ENCODE data around the gene IRAK1. TPM values are rescaled to one million over a fixed set of nuclear protein-coding genes. Genes with fewer than 3 reads are reported as not detected.

IRAK1 gene
- polyA plus RNA-seq, 1 donor from 2014 or later: 6.8 TPM

GRCh38 chrX:153974003-153974725 is 45.5 kb downstream of the IRAK1 start:
- TF ChIP-seq SMC3 (conservative IDR thresholded peaks at IDR 0.05; ENCODE audit: poor library complexity) (no peak), TAF1 (IDR thresholded peaks at IDR 0.05; ENCODE audit: low read depth) (no peak), MXI1 (conservative IDR thresholded peaks at IDR 0.05; ENCODE audit: poor library complexity, severe bottlenecking) (no peak), RAD21 (conservative IDR thresholded peaks at IDR 0.05) (no peak), EP300 (conservative IDR thresholded peaks at IDR 0.05; ENCODE audit: poor library complexity, severe bottlenecking) (no peak), EZH2 (IDR thresholded peaks at IDR 0.05; ENCODE audit: borderline replicate concordance, insufficient read depth, low read length, poor library complexity, severe bottlenecking) (no peak), POLR2AphosphoS5 (IDR thresholded peaks at IDR 0.05) (no peak)
- TF ChIP-seq, protein P1, sequence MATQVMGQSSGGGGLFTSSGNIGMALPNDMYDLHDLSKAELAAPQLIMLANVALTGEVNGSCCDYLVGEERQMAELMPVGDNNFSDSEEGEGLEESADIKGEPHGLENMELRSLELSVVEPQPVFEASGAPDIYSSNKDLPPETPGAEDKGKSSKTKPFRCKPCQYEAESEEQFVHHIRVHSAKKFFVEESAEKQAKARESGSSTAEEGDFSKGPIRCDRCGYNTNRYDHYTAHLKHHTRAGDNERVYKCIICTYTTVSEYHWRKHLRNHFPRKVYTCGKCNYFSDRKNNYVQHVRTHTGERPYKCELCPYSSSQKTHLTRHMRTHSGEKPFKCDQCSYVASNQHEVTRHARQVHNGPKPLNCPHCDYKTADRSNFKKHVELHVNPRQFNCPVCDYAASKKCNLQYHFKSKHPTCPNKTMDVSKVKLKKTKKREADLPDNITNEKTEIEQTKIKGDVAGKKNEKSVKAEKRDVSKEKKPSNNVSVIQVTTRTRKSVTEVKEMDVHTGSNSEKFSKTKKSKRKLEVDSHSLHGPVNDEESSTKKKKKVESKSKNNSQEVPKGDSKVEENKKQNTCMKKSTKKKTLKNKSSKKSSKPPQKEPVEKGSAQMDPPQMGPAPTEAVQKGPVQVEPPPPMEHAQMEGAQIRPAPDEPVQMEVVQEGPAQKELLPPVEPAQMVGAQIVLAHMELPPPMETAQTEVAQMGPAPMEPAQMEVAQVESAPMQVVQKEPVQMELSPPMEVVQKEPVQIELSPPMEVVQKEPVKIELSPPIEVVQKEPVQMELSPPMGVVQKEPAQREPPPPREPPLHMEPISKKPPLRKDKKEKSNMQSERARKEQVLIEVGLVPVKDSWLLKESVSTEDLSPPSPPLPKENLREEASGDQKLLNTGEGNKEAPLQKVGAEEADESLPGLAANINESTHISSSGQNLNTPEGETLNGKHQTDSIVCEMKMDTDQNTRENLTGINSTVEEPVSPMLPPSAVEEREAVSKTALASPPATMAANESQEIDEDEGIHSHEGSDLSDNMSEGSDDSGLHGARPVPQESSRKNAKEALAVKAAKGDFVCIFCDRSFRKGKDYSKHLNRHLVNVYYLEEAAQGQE (IDR thresholded peaks at IDR 0.05; ENCODE audit: borderline replicate concordance): no peak
- TF ChIP-seq, protein P2, sequence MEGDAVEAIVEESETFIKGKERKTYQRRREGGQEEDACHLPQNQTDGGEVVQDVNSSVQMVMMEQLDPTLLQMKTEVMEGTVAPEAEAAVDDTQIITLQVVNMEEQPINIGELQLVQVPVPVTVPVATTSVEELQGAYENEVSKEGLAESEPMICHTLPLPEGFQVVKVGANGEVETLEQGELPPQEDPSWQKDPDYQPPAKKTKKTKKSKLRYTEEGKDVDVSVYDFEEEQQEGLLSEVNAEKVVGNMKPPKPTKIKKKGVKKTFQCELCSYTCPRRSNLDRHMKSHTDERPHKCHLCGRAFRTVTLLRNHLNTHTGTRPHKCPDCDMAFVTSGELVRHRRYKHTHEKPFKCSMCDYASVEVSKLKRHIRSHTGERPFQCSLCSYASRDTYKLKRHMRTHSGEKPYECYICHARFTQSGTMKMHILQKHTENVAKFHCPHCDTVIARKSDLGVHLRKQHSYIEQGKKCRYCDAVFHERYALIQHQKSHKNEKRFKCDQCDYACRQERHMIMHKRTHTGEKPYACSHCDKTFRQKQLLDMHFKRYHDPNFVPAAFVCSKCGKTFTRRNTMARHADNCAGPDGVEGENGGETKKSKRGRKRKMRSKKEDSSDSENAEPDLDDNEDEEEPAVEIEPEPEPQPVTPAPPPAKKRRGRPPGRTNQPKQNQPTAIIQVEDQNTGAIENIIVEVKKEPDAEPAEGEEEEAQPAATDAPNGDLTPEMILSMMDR (IDR thresholded peaks at IDR 0.05; ENCODE audit: poor library complexity, severe bottlenecking): no peak
- H3F3A ChIP-seq (ENCODE audit: insufficient read depth, low read length, poor library complexity, severe bottlenecking): no peaks in the 10 kb centered on the region
- H3K27ac ChIP-seq (ENCODE audit: low read length): peak overlapping the region; percentile 84
- no peaks in the 10 kb centered on the region for H3K36me3 ChIP-seq (ENCODE audit: insufficient read depth, low read length)
- no peaks in the 10 kb centered on the region for H4K20me1 ChIP-seq (ENCODE audit: insufficient read depth)
- H3K9ac ChIP-seq (ENCODE audit: low read length): peak overlapping the region; percentile 98
- no peak overlapping the region for H3K4me2 ChIP-seq (ENCODE audit: low read length)
- H3K4me3 ChIP-seq (ENCODE audit: low read length): peak overlapping the region; percentile 66
- H3K27me3 ChIP-seq (ENCODE audit: insufficient read depth, low read depth, low read length): no peaks in the 10 kb centered on the region
- H3K9me2 ChIP-seq (ENCODE audit: insufficient read depth, low read length): no peaks in the 10 kb centered on the region
- no peaks in the 10 kb centered on the region for H3K79me2 ChIP-seq (replicated peaks; ENCODE audit: insufficient read depth, low read length)
- H3K9me3 ChIP-seq (ENCODE audit: low read length): no peaks in the 10 kb centered on the region
- H2AFZ ChIP-seq (ENCODE audit: low read depth, low read length): no peak overlapping the region

DNA sequence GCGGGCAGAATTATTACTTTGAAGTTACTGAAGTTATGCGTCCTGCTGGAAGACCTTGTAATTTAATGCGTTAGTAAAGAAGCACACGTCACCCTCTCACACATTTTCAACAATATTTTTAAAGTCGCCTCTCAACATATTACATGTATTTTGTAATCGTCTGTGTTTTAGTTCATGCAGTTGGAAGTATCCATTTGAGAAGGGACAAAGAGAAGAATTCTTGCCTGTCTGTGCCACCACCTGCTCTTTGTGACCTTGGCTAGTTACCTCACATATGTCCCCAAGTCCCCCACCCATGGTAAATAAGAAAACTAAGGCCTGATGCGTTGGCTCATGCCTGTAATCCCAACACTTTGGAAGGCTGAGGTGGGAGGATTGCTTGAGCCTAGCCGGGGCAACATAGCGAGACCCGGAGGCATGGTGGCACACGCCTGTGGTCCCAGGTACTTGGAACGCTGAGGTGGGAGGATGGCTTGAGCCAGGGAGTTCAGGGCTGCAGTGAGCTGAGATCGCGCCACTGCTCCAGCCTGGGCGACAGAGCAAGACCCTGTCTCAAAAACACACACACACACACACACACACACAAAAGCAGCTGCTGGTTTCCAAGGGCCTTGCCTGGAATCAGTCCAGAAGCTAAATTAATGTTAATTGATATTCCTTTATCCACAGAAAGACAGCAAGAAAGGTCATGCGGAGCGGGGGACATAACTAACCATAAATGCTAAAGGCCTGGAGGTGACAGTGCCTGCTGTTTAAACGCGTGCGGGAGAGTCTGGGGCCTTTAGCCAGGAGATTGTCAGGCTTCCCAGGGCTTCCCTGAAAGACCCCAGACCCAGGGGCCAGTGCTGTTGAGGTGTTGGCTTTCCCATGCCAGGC is 46.3 kb downstream of the IRAK1 start:
- H4K20me1 ChIP-seq (ENCODE audit: insufficient read depth): no peaks in the 10 kb centered on the region
- peak overlapping the region; percentile 84 for H3K27ac ChIP-seq (ENCODE audit: low read length)
- peaks cover 2% of the 10 kb centered on the region for H3K79me2 ChIP-seq (replicated peaks; ENCODE audit: insufficient read depth, low read length)
- no peaks in the 10 kb centered on the region for H3K36me3 ChIP-seq (ENCODE audit: insufficient read depth, low read length)
- peak overlapping the region; percentile 66 for H3K4me3 ChIP-seq (ENCODE audit: low read length)
- no peaks in the 10 kb centered on the region for H3F3A ChIP-seq (ENCODE audit: insufficient read depth, low read length, poor library complexity, severe bottlenecking)
- no peaks in the 10 kb centered on the region for H3K9me3 ChIP-seq (ENCODE audit: low read length)
- H3K9ac ChIP-seq (ENCODE audit: low read length): peak overlapping the region; percentile 98
- TF ChIP-seq, protein P2 (IDR thresholded peaks at IDR 0.05; ENCODE audit: poor library complexity, severe bottlenecking): no peak
- no peak for TF ChIP-seq TAF1 (IDR thresholded peaks at IDR 0.05; ENCODE audit: low read depth)
- TF ChIP-seq SMC3 (conservative IDR thresholded peaks at IDR 0.05; ENCODE audit: poor library complexity): no peak
- TF ChIP-seq POLR2AphosphoS5 (IDR thresholded peaks at IDR 0.05): no peak
- TF ChIP-seq, protein P1 (IDR thresholded peaks at IDR 0.05; ENCODE audit: borderline replicate concordance): no peak
- no peak for TF ChIP-seq RAD21 (conservative IDR thresholded peaks at IDR 0.05)
- TF ChIP-seq EP300 (conservative IDR thresholded peaks at IDR 0.05; ENCODE audit: poor library complexity, severe bottlenecking): no peak
- no peak for TF ChIP-seq EZH2 (IDR thresholded peaks at IDR 0.05; ENCODE audit: borderline replicate concordance, insufficient read depth, low read length, poor library complexity, severe bottlenecking)
- no peak for TF ChIP-seq MXI1 (conservative IDR thresholded peaks at IDR 0.05; ENCODE audit: poor library complexity, severe bottlenecking)
- H3K9me2 ChIP-seq (ENCODE audit: insufficient read depth, low read length): no peaks in the 10 kb centered on the region
- no peak overlapping the region for H2AFZ ChIP-seq (ENCODE audit: low read depth, low read length)
- H3K27me3 ChIP-seq (ENCODE audit: insufficient read depth, low read depth, low read length): no peaks in the 10 kb centered on the region
- H3K4me2 ChIP-seq (ENCODE audit: low read length): no peak overlapping the region
